GM11168 (cell line): ENCODE data around the gene CHRM4.

Experiments used
- in situ Hi-C: fragments of 300-500 bp; cut with MboI; formaldehyde crosslinking; loops from one replicate; pipeline ENCODE4 v1.12.0; 2022; ENCODE audit warnings: low sequenced_read_pairs; ENCODE audit not compliant: unreplicated experiment

CHRM4 gene

DNA sequence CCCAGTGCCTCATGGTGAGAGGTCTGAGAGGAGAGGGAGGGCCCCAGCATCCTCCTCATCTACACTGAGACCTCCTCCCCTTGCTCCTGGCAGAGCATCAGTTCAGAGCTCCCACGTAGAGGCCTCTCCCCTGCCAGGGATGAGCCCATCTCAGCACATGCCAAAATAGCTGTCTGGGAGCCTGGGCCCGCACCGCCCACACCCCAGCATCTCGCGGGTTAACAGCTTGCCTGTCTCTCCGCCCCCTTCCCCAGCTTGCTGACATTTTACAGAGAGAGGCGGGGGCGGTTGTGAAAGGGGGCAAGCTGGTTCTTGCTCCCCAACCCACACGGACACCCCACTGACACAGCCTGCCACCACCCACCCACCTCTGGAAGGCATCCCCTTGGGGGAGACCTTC is 37.9 kb downstream of the CHRM4 start:
- in situ Hi-C loops, result no loop called here

GRCh38 chr11:46352063-46352841 is 39.3 kb downstream of the CHRM4 start:
- in situ Hi-C loops, result no loop called here

DNA sequence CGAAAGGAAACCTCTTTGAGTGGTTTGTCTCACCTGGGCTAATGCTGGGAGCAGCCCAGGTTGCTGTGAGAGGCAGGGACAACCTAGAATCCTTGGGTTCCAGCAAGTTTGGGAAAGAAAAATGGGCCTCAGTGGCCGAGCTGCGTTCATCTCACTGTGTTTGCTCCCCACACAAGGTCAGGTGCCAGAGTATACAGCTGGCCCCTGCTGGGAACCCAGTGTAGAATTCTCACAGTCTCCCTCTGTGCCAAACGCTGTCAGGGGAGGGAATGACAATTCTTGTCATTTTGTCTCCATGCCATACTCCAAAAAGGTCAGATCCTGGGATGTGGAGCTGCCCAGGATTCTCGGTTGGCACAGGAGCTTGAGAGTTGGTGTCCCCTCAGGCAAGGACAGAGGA is 40.0 kb downstream of the CHRM4 start:
- in situ Hi-C loops, result no loop called here

- in situ Hi-C loops, result no loop called here
Observed at GRCh38 chr11:46351148-46351547, 40.4 kb downstream of the CHRM4 start.

- in situ Hi-C loops, result no loop called here
Observed at GRCh38 chr11:46350695-46351094, 40.9 kb downstream of the CHRM4 start.

DNA sequence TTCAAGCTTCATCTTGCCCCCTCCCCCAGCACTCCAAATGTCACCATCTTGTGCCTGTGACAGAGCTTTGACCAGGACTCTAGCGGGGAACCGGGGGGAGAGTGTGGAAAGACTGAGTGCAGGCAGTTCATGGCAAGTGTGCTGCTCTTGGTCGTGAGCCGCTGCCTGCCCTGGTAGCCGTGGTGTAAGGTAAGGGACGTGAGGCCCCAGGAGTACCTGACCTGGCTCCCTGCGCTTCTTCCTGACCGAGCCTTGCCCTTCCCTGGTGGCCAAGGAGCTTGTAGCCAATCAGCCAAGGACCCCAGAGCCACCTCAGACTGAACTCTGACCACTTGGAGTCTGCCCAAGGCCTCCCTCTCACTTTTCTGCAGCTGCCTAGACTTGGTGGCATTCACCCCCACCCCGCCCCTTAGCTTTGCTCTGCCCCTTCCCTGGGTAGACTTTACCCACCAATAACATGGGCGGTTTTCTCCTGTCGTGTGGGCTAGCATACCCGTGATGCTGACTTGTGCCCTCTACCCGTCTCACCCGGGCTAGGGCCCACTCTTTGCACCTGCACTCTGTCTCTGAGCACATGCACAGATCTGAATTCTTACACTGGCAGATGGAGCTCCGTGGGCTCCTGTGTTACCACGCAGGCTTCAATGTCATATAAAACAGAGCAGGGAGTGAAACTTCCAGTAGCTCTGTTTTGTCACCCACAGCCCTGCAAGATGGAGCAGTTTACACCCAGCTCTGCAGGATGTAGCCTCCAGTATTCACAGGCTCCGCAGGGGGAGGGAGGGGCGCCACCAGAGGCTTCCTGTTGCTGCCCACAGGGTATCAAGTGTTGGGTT is 42.8 kb downstream of the CHRM4 start:
- in situ Hi-C loops, result no loop called here

- in situ Hi-C loops, result no loop called here
Observed at GRCh38 chr11:46347637-46348311, 43.8 kb downstream of the CHRM4 start.

DNA sequence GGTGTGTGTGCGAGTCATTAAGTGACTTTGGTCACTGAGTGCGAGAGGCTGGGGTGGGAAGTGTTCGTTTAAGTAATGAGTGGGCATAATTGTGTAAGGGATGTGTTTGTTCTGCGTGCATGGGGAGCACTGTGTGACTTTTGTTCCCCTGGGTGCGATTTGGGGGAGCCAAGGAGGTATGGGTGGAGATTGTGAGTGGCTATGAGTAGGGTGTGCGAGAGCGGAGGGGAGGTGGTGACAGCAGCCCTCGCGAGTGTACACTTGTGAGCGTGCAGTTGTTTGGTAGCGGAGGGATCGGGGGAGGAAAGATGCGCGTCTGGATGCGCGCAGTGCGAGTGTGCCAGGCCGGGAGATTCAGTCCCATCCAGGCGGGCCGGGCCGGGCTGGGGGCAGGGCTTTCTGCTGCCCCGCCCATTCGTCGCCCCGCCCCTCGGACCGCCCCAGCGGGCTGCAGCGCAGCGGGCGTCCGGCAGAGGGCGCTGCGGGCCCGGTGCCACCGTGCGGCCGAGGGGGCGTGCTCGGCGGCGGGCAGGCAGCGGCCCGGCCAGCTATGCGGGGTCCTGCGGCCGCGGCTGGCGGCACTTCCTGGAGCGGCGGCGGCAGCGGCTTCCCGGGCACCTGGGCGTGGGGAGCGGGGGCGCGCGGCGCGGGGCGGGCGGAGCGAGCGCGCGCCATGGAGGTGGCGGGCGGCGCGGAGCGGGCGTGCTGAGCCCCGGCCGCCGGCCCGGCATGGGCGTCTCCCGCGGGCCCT is 44.5 kb downstream of the CHRM4 start, which contains the start of gene DGKZ:
Gene DGKZ (plus strand): TSS at position 578 of the 751 bp plus-strand sequence. CDS start 197 bp downstream, outside the sequence.
- in situ Hi-C loops, result no loop called here

DNA sequence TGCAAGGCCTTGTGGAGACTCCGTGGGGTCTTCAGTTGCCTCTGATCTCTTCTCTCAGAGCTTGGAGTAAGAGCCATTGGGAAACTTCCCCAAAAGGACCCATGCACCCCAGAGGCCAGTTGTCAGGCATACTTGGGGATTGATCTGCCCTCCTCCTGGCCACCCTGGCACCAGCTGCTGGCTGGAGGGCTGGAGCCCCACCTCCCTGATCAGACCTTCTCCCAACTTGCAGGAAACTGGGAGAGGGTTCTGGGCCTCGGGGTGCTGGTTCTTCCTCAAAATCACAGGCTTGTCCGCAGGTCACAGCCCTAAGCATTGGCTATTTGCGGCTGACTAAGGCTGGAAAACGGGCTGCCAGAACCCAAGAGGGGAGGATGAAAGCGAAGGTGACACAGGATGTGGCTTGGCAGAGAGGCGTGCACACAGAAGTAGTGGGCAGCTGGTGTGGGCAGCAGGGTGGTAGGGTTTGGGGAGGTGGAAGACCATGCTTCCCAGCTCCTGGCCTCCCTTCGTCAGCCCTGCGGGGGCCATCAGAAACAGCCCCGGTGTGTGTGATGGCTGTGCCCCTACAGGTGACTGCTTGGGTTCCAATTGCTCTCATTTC is 45.6 kb downstream of the CHRM4 start:
- in situ Hi-C loops, result no loop called here

DNA sequence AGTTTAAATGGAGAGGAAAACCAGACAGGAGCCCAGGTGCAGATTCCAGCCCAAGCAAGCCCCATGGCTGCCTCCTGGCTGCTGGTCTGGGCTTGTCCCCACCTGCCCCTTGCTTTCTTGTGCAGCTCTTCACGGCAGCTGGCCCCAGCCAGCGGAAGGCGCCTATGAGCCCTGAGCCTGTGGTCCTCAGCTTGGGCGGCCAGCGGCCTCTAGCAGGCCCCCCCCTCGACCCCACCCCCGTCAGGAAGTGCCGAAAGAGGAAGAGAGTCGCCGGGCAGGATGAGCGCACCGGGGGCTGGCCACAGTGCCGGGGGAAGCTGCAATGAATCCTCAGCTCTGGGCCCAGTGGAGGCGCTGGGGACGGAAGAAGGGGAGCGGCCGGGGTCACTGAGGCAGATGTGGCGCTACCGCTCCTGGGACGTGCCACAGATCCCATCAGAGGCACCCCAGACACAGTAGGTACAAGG is 46.4 kb downstream of the CHRM4 start:
- in situ Hi-C loops, result no loop called here

- in situ Hi-C loops, result no loop called here
Observed at GRCh38 chr11:46343520-46343919, 48.1 kb downstream of the CHRM4 start.

DNA sequence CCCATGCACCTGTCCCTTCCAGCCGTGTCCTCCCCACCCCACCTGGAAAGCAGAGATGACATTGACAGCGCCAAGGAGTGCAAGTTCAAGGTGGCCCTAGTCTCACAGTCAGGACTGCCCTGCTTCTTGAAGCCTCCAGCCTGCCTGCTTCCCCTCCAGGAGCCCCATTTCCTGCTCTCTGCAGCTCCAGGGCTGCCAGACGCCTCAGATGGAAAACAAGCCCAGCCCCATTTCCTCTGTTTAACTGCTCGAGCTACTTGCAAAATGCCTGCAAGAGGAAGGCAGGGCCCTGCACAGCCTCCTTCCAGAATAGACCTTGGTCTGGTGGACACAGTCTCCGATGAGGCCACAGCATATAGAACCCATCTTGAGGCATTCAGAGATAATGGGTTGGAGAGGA is 49.3 kb downstream of the CHRM4 start:
- in situ Hi-C loops, result no loop called here

GRCh38 chr11:46341454-46341853 is 50.1 kb downstream of the CHRM4 start:
- in situ Hi-C loops, result no loop called here

GRCh38 chr11:46339816-46340215 is 51.8 kb downstream of the CHRM4 start:
- in situ Hi-C loops, result no loop called here

DNA sequence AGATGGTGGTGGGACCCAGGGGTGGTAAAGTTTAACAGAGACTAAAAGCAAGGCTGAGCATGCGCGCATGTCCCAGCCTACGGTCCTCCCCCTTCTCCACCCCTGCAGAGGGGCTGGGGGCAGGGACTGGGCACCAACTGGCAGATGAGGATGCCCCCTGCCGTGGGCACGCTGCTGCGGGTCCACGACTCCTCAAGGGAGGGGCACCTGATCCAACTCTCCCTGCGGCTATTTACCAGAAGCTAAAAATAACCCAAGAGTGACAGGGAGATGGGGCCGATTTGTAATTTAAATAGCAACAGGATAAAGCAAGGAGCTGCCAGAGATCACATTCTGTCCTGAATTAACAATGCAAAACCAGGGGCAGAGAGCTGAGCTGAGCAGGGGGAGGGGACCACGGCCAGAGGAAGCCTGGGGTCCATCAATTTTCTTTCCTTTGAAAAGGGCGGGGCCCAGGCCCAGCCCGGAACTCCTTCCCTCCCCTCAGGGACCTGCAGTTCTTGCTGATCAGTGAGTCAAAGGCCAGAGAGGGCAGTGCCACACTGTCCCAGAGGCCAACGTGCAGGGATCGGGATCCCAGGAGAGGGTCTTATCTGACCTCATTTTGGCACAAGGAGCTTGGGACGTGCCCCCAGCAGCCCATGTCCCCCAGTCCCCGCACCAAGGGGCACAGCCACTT is 52.4 kb downstream of the CHRM4 start:
- in situ Hi-C loops, result no loop called here

GRCh38 chr11:46338636-46338987 is 53.0 kb downstream of the CHRM4 start:
- in situ Hi-C loops, result no loop called here

GRCh38 chr11:46337626-46338345 is 53.8 kb downstream of the CHRM4 start:
- in situ Hi-C loops, result no loop called here

DNA sequence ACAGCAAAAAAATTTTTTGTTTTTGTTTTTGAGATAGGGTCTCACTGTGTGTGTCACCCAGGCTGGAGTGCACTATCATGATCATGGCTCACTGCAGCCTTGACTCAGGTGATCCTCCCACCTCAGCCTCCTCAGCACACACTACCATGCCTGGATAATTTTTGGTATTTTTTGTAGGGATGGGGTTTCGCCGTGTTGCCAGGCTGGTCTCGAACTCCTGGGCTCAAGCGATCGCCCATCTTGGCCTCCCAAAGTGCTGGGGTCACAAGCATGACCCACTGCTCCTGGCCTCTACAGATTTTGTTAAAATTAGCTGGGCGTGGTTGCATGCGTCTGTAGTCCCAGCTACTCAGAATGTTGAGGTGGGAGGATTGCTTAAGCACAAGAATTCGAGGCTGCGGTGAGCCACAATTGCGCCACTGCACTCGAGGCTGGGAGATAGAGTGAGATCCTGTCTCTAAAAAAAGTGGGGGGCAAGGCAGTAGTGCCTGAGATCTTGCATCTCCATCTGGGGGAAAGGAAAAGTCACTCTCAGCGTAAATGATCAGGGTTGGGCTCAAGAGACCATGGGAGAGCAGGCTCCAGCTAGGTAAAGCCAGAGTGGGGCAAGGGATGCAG is 54.9 kb downstream of the CHRM4 start:
- in situ Hi-C loops, result no loop called here
